Measurements from ENCODE around the gene CENPV. TPM values are rescaled to one million over a fixed set of nuclear protein-coding genes. Genes with fewer than 3 reads are reported as not detected.

Gene CENPV
- total and polyA plus RNA-seq, 8 donors, result 24.5 to 324 (median 38.1) TPM

GRCh38 chr17:16342979-16343378, 10.3 kb downstream of the CENPV start:
- WGBS, 5 donors, result 90 to 95% (median 92%) methylated on average over 4 of the region's 4 CpGs

GRCh38 chr17:16339959-16340358, 13.3 kb downstream of the CENPV start:
- DNase-seq, result no peak
- WGBS, 5 donors, result 25 to 81% (median 52%) methylated on average over 1 of the region's 1 CpG
- peaks cover 4 to 13% (median 6%) of the 10 kb centered on the region in 4 donors for H3K4me1 ChIP-seq
- H3K27me3 ChIP-seq, result no peaks in the 10 kb centered on the region
- intact Hi-C loops (cut with DNase I; ENCODE audit: low total_unique reads), result no loop called here
- no peak for TF ChIP-seq EP300 (IDR thresholded peaks at IDR 0.05)
- TF ChIP-seq POLR2AphosphoS5 (IDR thresholded peaks at IDR 0.05), result no peak
- TF ChIP-seq POLR2A (IDR thresholded peaks at IDR 0.05), result no peak
- TF ChIP-seq CTCF (IDR thresholded peaks at IDR 0.05), result no peak
- H3K27ac ChIP-seq, result peak overlapping the region in 2 of 5 donors; percentile 61 to 62
- peaks cover 2 to 29% (median 25%) of the 10 kb centered on the region in 4 donors for H3K36me3 ChIP-seq
- H3K4me3 ChIP-seq, result no peak overlapping the region
- H3K9me3 ChIP-seq, result no peaks in the 10 kb centered on the region

More at GRCh38 chr17:16342979-16343378, 10.3 kb downstream of the CENPV start:
- Histone ChIP-seq H3K36me3 (peaks cover 3 to 57% (median 43%) of the 10 kb centered on the region in 4 donors), H3K27ac (no peak overlapping the region), H3K9me3 (no peaks in the 10 kb centered on the region), H3K4me3 (no peak overlapping the region), H3K4me1 (peaks cover 4 to 13% (median 6%) of the 10 kb centered on the region in 4 donors), H3K27me3 (no peaks in the 10 kb centered on the region)
- intact Hi-C loops (cut with DNase I; ENCODE audit: low total_unique reads), result no loop called here
- TF ChIP-seq EP300 (IDR thresholded peaks at IDR 0.05) (no peak), POLR2A (IDR thresholded peaks at IDR 0.05) (no peak), CTCF (IDR thresholded peaks at IDR 0.05) (no peak), POLR2AphosphoS5 (IDR thresholded peaks at IDR 0.05) (no peak)
- DNase-seq, result no peak

GRCh38 chr17:16339402-16339801, 13.9 kb downstream of the CENPV start:
- H3K36me3 ChIP-seq, result peaks cover 2 to 24% (median 23%) of the 10 kb centered on the region in 4 donors
- H3K27me3 ChIP-seq, result no peaks in the 10 kb centered on the region
- H3K4me3 ChIP-seq, result no peak overlapping the region
- H3K9me3 ChIP-seq, result no peaks in the 10 kb centered on the region
- H3K27ac ChIP-seq, result peak overlapping the region in 3 of 5 donors; percentile 29 to 62 (median 61)
- intact Hi-C loops (cut with DNase I; ENCODE audit: low total_unique reads), result no loop called here
- no peak for TF ChIP-seq POLR2AphosphoS5 (IDR thresholded peaks at IDR 0.05)
- H3K4me1 ChIP-seq, result peaks cover 4 to 13% (median 6%) of the 10 kb centered on the region in 4 donors
- no peak for DNase-seq
- WGBS, 5 donors, result 96 to 100% (median 100%) methylated on average over 1 of the region's 1 CpG

- Histone ChIP-seq H3K9me3 (no peaks in the 10 kb centered on the region), H3K27ac (no peak overlapping the region), H3K4me1 (peaks cover 4 to 13% (median 6%) of the 10 kb centered on the region in 4 donors), H3K27me3 (no peaks in the 10 kb centered on the region), H3K4me3 (no peak overlapping the region), H3K36me3 (peaks cover 0 to 14% (median 13%) of the 10 kb centered on the region in 4 donors)
- TF ChIP-seq EP300 (IDR thresholded peaks at IDR 0.05) (no peak), POLR2AphosphoS5 (IDR thresholded peaks at IDR 0.05) (no peak), CTCF (IDR thresholded peaks at IDR 0.05) (no peak), POLR2A (IDR thresholded peaks at IDR 0.05) (no peak)
- DNase-seq, result no peak
- intact Hi-C loops (cut with DNase I; ENCODE audit: low total_unique reads), result no loop called here
- WGBS, 5 donors, result 85 to 92% (median 89%) methylated on average over 3 of the region's 3 CpGs
Measured at GRCh38 chr17:16338391-16338790, 14.9 kb downstream of the CENPV start.

- Histone ChIP-seq H3K36me3 (peaks cover 0 to 28% (median 26%) of the 10 kb centered on the region in 4 donors), H3K27ac (peak overlapping the region; percentile 18 to 84 (median 55)), H3K4me3 (no peak overlapping the region), H3K9me3 (no peaks in the 10 kb centered on the region), H3K4me1 (peaks cover 0 to 22% (median 9%) of the 10 kb centered on the region in 4 donors), H3K27me3 (no peaks in the 10 kb centered on the region)
- TF ChIP-seq POLR2AphosphoS5 (IDR thresholded peaks at IDR 0.05) (peak in 2 of 3 donors; percentile 21 to 40), POLR2A (IDR thresholded peaks at IDR 0.05) (no peak)
- peak; percentile 59 to 76 for DNase-seq
- intact Hi-C loops (cut with DNase I; ENCODE audit: low total_unique reads), result no loop called here
- WGBS, 5 donors, result 27 to 45% (median 29%) methylated on average over 11 of the region's 11 CpGs
Measured at GRCh38 chr17:16329519-16330271, 23.6 kb downstream of the CENPV start.
